NT2/D1 (cell line): ENCODE data around the gene EVX1.

Experiments used
- DNase-seq: peaks from one replicate; pipeline ENCODE4 v3.0.0-alpha.2; 2011; ENCODE audit warnings: low read depth, low spot score
- H3K27me3 ChIP-seq: 2 replicates; pipeline ENCODE4 v1.6.0; 2011; ENCODE audit warnings: mild to moderate bottlenecking; ENCODE audit not compliant: insufficient read length, insufficient read depth
- H3K36me3 ChIP-seq: 2 replicates; pipeline ENCODE4 v1.6.1; 2011; ENCODE audit warnings: mild to moderate bottlenecking, low read length, mixed read lengths; ENCODE audit not compliant: insufficient read depth, insufficient read length
- H3K4me1 ChIP-seq: 2 replicates; pipeline ENCODE4 v1.5.1; 2011; ENCODE audit not compliant: insufficient read depth, insufficient read length
- H3K4me3 ChIP-seq: 2 replicates; pipeline ENCODE4 v1.5.1; 2011; ENCODE audit warnings: low read depth; ENCODE audit not compliant: insufficient read length
- H3K9ac ChIP-seq: 2 replicates; pipeline ENCODE4 v1.6.0; 2011; ENCODE audit warnings: low read depth; ENCODE audit not compliant: insufficient read length
- H3K9me3 ChIP-seq: 2 replicates; pipeline ENCODE4 v1.5.1; 2011; ENCODE audit warnings: mild to moderate bottlenecking, low read length; ENCODE audit not compliant: insufficient read depth
- SUZ12 ChIP-seq: IDR thresholded peaks from 2 replicates; pipeline ENCODE4 v1.6.1; 2011; ENCODE audit not compliant: insufficient read length, insufficient read depth; ENCODE audit errors: extremely low read depth
- YY1 ChIP-seq: IDR thresholded peaks from 2 replicates; pipeline ENCODE4 v1.6.1; 2011; ENCODE audit not compliant: insufficient read length, insufficient read depth
- ZNF274 ChIP-seq: IDR thresholded peaks from 2 replicates; pipeline ENCODE4 v1.6.1; 2011; ENCODE audit warnings: mild to moderate bottlenecking, low read depth, low read length

The EVX1 gene

GRCh38 chr7:27242555-27243339 is at the start of gene EVX1:
Gene EVX1 (plus strand): TSS chr7:27242802. CDS start chr7:27243031, 229 bp downstream.
- peaks cover 99% of the 10 kb centered on the region for H3K27me3 ChIP-seq

GRCh38 chr7:27193335-27194001 is 49.1 kb upstream of the EVX1 start:
- DNase-seq, result no peak
- H3K9me3 ChIP-seq, result no peaks in the 10 kb centered on the region
- TF ChIP-seq SUZ12, result peak; percentile 15
- TF ChIP-seq YY1, result no peak
- H3K4me3 ChIP-seq, result no peak overlapping the region
- peaks cover 100% of the 10 kb centered on the region for H3K27me3 ChIP-seq
- H3K36me3 ChIP-seq, result no peaks in the 10 kb centered on the region
- H3K4me1 ChIP-seq, result peaks cover 13% of the 10 kb centered on the region
- no peak overlapping the region for H3K9ac ChIP-seq

More at GRCh38 chr7:27242555-27243339, at the start of gene EVX1:
- Histone ChIP-seq H3K9me3 (no peaks in the 10 kb centered on the region), H3K4me1 (peaks cover 31% of the 10 kb centered on the region), H3K36me3 (no peaks in the 10 kb centered on the region), H3K4me3 (peak within 1 kb of the TSS; percentile 30), H3K9ac (peak within 1 kb of the TSS; percentile 32)
- peak; percentile 12 for TF ChIP-seq SUZ12
- no peak for TF ChIP-seq ZNF274
- no peak for DNase-seq

- Histone ChIP-seq H3K4me3 (no peak overlapping the region), H3K36me3 (no peaks in the 10 kb centered on the region), H3K9ac (no peak overlapping the region), H3K4me1 (peaks cover 14% of the 10 kb centered on the region), H3K27me3 (peaks cover 100% of the 10 kb centered on the region), H3K9me3 (no peaks in the 10 kb centered on the region)
- DNase-seq, result no peak
- TF ChIP-seq ZNF274 (no peak), YY1 (no peak), SUZ12 (no peak)
These were observed 48.6 kb upstream of the EVX1 start for GRCh38 chr7:27194002-27194352.

GRCh38 chr7:27194686-27195379 is 47.8 kb upstream of the EVX1 start:
- TF ChIP-seq YY1 (no peak), ZNF274 (no peak), SUZ12 (no peak)
- Histone ChIP-seq H3K27me3 (peaks cover 97% of the 10 kb centered on the region), H3K9ac (no peak overlapping the region), H3K4me1 (peaks cover 11% of the 10 kb centered on the region), H3K4me3 (no peak overlapping the region), H3K9me3 (no peaks in the 10 kb centered on the region), H3K36me3 (no peaks in the 10 kb centered on the region)
- DNase-seq, result no peak

- no peak for TF ChIP-seq SUZ12
- TF ChIP-seq ZNF274, result no peak
- no peak for TF ChIP-seq YY1
- Histone ChIP-seq H3K36me3 (no peaks in the 10 kb centered on the region), H3K9ac (no peak overlapping the region), H3K9me3 (no peaks in the 10 kb centered on the region), H3K4me1 (peaks cover 11% of the 10 kb centered on the region), H3K4me3 (no peak overlapping the region), H3K27me3 (peaks cover 96% of the 10 kb centered on the region)
- peak; percentile 88 for DNase-seq
These were observed 46.3 kb upstream of the EVX1 start for GRCh38 chr7:27196287-27196767.

GRCh38 chr7:27197137-27198042 is 45.2 kb upstream of the EVX1 start:
- H3K4me1 ChIP-seq, result peaks cover 6% of the 10 kb centered on the region
- no peak for DNase-seq
- no peak for TF ChIP-seq ZNF274
- no peak for TF ChIP-seq YY1
- peak; percentile 46 for TF ChIP-seq SUZ12
- no peaks in the 10 kb centered on the region for H3K9me3 ChIP-seq
- H3K9ac ChIP-seq, result no peak overlapping the region
- H3K27me3 ChIP-seq, result peaks cover 96% of the 10 kb centered on the region
- no peak overlapping the region for H3K4me3 ChIP-seq
- H3K36me3 ChIP-seq, result no peaks in the 10 kb centered on the region
